ENCODE results near the gene CHD3. TPM values are rescaled to one million over a fixed set of nuclear protein-coding genes. Genes with fewer than 3 reads are reported as not detected.

CHD3 gene
- total RNA-seq, 4 donors from 2014 or later: 78.9 to 117 (median 91.4) TPM

- Histone ChIP-seq H3K9me3 (no peaks in the 10 kb centered on the region), H3K27ac (peak overlapping the region; percentile 79 to 98 (median 92)), H3K27me3 (no peaks in the 10 kb centered on the region), H3K4me1 (peaks cover 40 to 49% of the 10 kb centered on the region in 2 donors), H3K36me3 (peaks cover 8 to 10% of the 10 kb centered on the region in 2 donors), H3K4me3 (replicated peaks in 1 of 3) (peak overlapping the region in 2 of 3 donors; percentile 49 to 88)
- peak in 1 of 2 donors; percentile 45 for DNase-seq
- TF ChIP-seq CTCF (IDR thresholded peaks at IDR 0.05) (no peak), POLR2A (IDR thresholded peaks at IDR 0.05) (peak in 1 of 2 donors; percentile 19)
- WGBS, 2 donors: 7 to 10% methylated on average over 20 to 24 of the region's 30 CpGs
- intact Hi-C loops (cut with DNase I): no loop called here
Measured at GRCh38 chr17:7886227-7887037, 2.2 kb upstream of the CHD3 start.

GRCh38 chr17:7887038-7887481 lies 1.5 kb upstream of the CHD3 start:
- H3K4me3 ChIP-seq (replicated peaks in 1 of 3): peak overlapping the region in 1 of 3 donors; percentile 49
- peaks cover 40 to 47% of the 10 kb centered on the region in 2 donors for H3K4me1 ChIP-seq
- WGBS, 2 donors: 3 to 8% methylated on average over 8 of the region's 8 CpGs
- intact Hi-C loops (cut with DNase I): no loop called here
- H3K27ac ChIP-seq: peak overlapping the region; percentile 79 to 98 (median 92)
- TF ChIP-seq POLR2A (IDR thresholded peaks at IDR 0.05): no peak
- no peak for TF ChIP-seq CTCF (IDR thresholded peaks at IDR 0.05)
- H3K36me3 ChIP-seq: peaks cover 10 to 13% of the 10 kb centered on the region in 2 donors
- DNase-seq: no peak
- no peaks in the 10 kb centered on the region for H3K27me3 ChIP-seq
- H3K9me3 ChIP-seq: no peaks in the 10 kb centered on the region

GRCh38 chr17:7887482-7888183 lies 956 bp upstream of the CHD3 start:
- Histone ChIP-seq H3K9me3 (no peaks in the 10 kb centered on the region), H3K27me3 (no peaks in the 10 kb centered on the region), H3K36me3 (peaks cover 10 to 13% of the 10 kb centered on the region in 2 donors), H3K4me1 (peaks cover 40 to 45% of the 10 kb centered on the region in 2 donors), H3K27ac (peak overlapping the region; percentile 81 to 98 (median 92)), H3K4me3 (replicated peaks in 1 of 3) (peak overlapping the region in 1 of 3 donors; percentile 49)
- 0 to 3% methylated on average over 29 to 34 of the region's 35 CpGs for whole genome bisulfite sequencing, 2 donors
- intact Hi-C loops (cut with DNase I): no loop called here
- DNase-seq: peak; percentile 98
- TF ChIP-seq CTCF (IDR thresholded peaks at IDR 0.05) (no peak), POLR2A (IDR thresholded peaks at IDR 0.05) (peak in 1 of 2 donors; percentile 76)

GRCh38 chr17:7889166-7889955 lies 772 bp downstream of the CHD3 start:
- Histone ChIP-seq H3K27me3 (no peaks in the 10 kb centered on the region), H3K27ac (peak overlapping the region; percentile 81 to 98 (median 92)), H3K36me3 (peaks cover 19 to 26% of the 10 kb centered on the region in 2 donors), H3K4me1 (peaks cover 35 to 41% of the 10 kb centered on the region in 2 donors), H3K9me3 (no peaks in the 10 kb centered on the region), H3K4me3 (replicated peaks in 1 of 3) (no peak overlapping the region)
- DNase-seq: peak; percentile 100
- intact Hi-C loops (cut with DNase I): no loop called here
- TF ChIP-seq CTCF (IDR thresholded peaks at IDR 0.05) (peak in 5 of 6 experiments; percentile 54 to 78 (median 74)), POLR2A (IDR thresholded peaks at IDR 0.05) (peak in 1 of 2 donors; percentile 53)
- 33 to 44% methylated on average over 8 to 11 of the region's 11 CpGs for WGBS, 2 donors

Data from thyroid gland (tissue), 4 donors.